Natural killer cell (primary cell): ENCODE data around the gene HK2. TPM values are rescaled to one million over a fixed set of nuclear protein-coding genes. Genes with fewer than 3 reads are reported as not detected.

Source experiments
- ATAC-seq, 3 donors: fragments of 150-1000 bp in 2 of 3; fragments of 200-7000 bp in 1 of 3; cut with Tn5 transposase; 1 replicate in 1 of 3; 2 replicates in 2 of 3; pipeline ENCODE4 v1.10.0; 2021; ENCODE audit warnings: mild to moderate bottlenecking in 2 of 3, moderate library complexity in 2 of 3
- DNase-seq, 2 donors: peaks; one replicate each; pipeline versions ENCODE4 v3.0.0 to v3.0.0-alpha.2; 2013 to 2021; ENCODE audit warnings: mixed read lengths in 1 of 2
- H3K27ac ChIP-seq: one replicate; pipeline ENCODE4 v1.5.1; 2013; ENCODE audit warnings: mild to moderate bottlenecking, low read length
- H3K27me3 ChIP-seq: one replicate; pipeline ENCODE4 v1.6.1; 2013; ENCODE audit warnings: low read length; ENCODE audit not compliant: control insufficient read depth, insufficient read depth
- H3K36me3 ChIP-seq: one replicate; pipeline ENCODE4 v1.6.1; 2013; ENCODE audit warnings: low read length; ENCODE audit not compliant: control insufficient read depth, insufficient read depth
- H3K4me1 ChIP-seq: one replicate; pipeline ENCODE4 v1.6.1; 2013; ENCODE audit warnings: low read length; ENCODE audit not compliant: control insufficient read depth, insufficient read depth
- H3K4me3 ChIP-seq: one replicate; pipeline ENCODE4 v1.5.1; 2013; ENCODE audit warnings: low read length
- H3K9me3 ChIP-seq: one replicate; pipeline ENCODE4 v1.6.1; 2013; ENCODE audit warnings: low read length; ENCODE audit not compliant: control insufficient read depth, insufficient read depth
- H3K27ac Mint-ChIP-seq, 2 donors: one replicate each; pipeline ENCODE4 v1.8.0; 2022; ENCODE audit warnings: mild to moderate bottlenecking in 2 of 2, mixed read lengths in 2 of 2, moderate library complexity in 1 of 2
- H3K27me3 Mint-ChIP-seq, 2 donors: one replicate each; pipeline ENCODE4 v1.8.0; 2022; ENCODE audit warnings: low read depth in 2 of 2, mixed read lengths in 2 of 2
- H3K36me3 Mint-ChIP-seq: one replicate; pipeline ENCODE4 v1.8.0; 2022; ENCODE audit warnings: mixed read lengths
- H3K4me1 Mint-ChIP-seq, 2 donors: one replicate each; pipeline ENCODE4 v1.8.0; 2022; ENCODE audit warnings: mixed read lengths in 2 of 2
- H3K4me3 Mint-ChIP-seq: one replicate; pipeline ENCODE4 v1.8.0; 2022; ENCODE audit warnings: mild to moderate bottlenecking, moderate library complexity, mixed read lengths
- H3K9me3 Mint-ChIP-seq, 2 donors: one replicate each; pipeline ENCODE4 v1.8.0; 2022; ENCODE audit warnings: mixed read lengths in 2 of 2
- WGBS: methylation state at CpG from one replicate; pipeline ENCODE4 v1.1.7; 2013; ENCODE audit warnings: missing lambda C conversion rate; ENCODE audit not compliant: insufficient coverage; 5-methylcytosine and 5-hydroxymethylcytosine counted together
- intact Hi-C: fragments of 100-400 bp; cut with micrococcal nuclease; formaldehyde crosslinking; loops from one replicate; pipeline ENCODE4 v1.14.2; 2022
- total RNA-seq, 4 donors: library from RNA; stranded (reverse); fragments of 120-200 nt in 1 of 4; gene quantifications; one replicate each; pipeline versions ENCODE4 v1.2.3 to v1.2.4, GENCODE V29; 2013 to 2022
- TF ChIP-seq, protein P1 (sequence below): fragments of 200-600 bp; IDR thresholded peaks from one replicate; pipeline ENCODE4 v1.8.0; 2022; ENCODE audit warnings: antibody characterized with exemption

HK2 gene
- total RNA-seq, 3 donors from 2014 or later (not counting 1 experiment from before 2014, with no cell fraction given) = 1.6 to 9.4 (median 3.5) TPM

DNA sequence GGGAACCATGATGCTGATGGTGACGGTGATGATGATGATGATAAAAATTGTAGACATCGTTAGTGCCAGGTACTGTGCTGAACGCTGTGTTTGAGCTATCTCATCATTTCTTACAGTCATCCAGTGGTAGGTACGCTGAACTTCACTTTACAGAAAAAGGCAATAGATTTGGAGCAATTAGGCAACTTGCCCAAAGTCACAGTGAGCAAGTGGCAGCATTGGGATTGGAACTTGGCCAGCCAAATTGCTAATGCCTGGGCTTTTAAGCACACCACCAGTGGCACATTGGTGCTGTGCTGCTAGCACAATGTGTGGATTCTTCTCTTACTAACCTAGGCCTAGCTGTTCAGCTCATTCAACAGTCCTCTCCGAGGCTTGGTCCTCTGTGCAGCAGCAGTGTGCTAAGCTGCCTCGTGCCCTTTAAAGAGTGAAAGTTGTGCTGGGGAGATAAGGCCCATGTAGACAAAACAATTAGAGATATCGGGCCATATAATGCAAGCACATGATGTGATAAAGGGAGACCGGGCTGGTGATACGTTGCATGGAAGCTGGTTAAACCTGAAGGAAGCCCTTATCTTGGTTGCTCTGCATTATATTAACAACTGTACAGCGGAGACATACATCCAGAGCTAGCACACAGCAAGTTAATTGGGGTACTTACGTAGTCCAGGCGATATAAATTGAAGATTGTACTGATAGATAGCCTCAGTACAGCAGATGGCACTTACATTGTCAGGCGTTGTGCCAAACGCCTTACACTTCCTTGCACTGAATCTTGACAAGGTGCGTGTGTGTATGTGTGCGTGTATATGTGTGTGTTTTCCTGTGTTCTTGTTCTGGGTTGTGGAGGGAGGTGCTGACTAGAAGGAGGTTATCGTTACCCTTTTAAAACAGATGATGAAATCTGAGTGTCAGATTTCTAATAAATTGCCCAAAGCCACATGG, 28.4 kb downstream of the HK2 start:
- no peak overlapping the region for H3K27ac ChIP-seq
- ATAC-seq = peak in 1 of 3 donors; percentile 73
- TF ChIP-seq, protein P1, sequence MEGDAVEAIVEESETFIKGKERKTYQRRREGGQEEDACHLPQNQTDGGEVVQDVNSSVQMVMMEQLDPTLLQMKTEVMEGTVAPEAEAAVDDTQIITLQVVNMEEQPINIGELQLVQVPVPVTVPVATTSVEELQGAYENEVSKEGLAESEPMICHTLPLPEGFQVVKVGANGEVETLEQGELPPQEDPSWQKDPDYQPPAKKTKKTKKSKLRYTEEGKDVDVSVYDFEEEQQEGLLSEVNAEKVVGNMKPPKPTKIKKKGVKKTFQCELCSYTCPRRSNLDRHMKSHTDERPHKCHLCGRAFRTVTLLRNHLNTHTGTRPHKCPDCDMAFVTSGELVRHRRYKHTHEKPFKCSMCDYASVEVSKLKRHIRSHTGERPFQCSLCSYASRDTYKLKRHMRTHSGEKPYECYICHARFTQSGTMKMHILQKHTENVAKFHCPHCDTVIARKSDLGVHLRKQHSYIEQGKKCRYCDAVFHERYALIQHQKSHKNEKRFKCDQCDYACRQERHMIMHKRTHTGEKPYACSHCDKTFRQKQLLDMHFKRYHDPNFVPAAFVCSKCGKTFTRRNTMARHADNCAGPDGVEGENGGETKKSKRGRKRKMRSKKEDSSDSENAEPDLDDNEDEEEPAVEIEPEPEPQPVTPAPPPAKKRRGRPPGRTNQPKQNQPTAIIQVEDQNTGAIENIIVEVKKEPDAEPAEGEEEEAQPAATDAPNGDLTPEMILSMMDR = no peak
- WGBS = 91% methylated on average over 17 of the region's 17 CpGs
- DNase-seq = no peak
- no peak overlapping the region for H3K4me3 ChIP-seq
- H3K4me1 Mint-ChIP-seq = peaks cover 0 to 4% of the 10 kb centered on the region in 2 donors
- H3K27ac Mint-ChIP-seq = no peak overlapping the region
- no peaks in the 10 kb centered on the region for H3K36me3 ChIP-seq
- no peaks in the 10 kb centered on the region for H3K9me3 Mint-ChIP-seq
- H3K36me3 Mint-ChIP-seq = no peaks in the 10 kb centered on the region
- H3K27me3 ChIP-seq = no peaks in the 10 kb centered on the region
- no peak overlapping the region for H3K4me3 Mint-ChIP-seq
- H3K4me1 ChIP-seq = no peaks in the 10 kb centered on the region
- intact Hi-C loops = no loop called here
- H3K27me3 Mint-ChIP-seq = no peaks in the 10 kb centered on the region
- H3K9me3 ChIP-seq = no peaks in the 10 kb centered on the region

DNA sequence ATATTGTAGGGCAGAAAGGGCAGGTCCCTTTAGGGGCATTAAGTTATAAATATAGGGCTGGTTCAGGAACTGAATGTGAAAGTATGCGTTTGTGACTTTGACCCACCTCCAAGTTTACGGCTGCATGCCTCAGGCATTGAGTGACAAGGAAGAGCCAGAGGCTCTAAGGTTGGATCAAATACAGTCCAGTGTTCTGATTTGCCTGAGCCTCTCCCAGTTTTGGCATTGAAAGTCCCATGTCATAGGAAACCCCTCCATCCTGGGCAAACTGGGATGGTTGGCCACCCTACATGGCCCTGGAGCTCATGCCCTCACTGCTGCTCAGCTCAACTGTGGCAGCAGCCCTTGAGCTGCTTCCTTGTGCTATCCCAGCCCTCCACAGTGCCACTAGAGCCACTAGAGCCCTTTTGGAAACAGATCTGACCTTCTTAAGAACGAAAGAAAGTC, 29.9 kb downstream of the HK2 start:
- no peaks in the 10 kb centered on the region for H3K4me1 ChIP-seq
- Mint-ChIP-seq H3K27ac (no peak overlapping the region), H3K36me3 (no peaks in the 10 kb centered on the region), H3K4me1 (no peaks in the 10 kb centered on the region), H3K4me3 (no peak overlapping the region), H3K9me3 (no peaks in the 10 kb centered on the region), H3K27me3 (no peaks in the 10 kb centered on the region)
- H3K36me3 ChIP-seq = no peaks in the 10 kb centered on the region
- intact Hi-C loops = no loop called here
- H3K4me3 ChIP-seq = no peak overlapping the region
- H3K27ac ChIP-seq = no peak overlapping the region
- no peaks in the 10 kb centered on the region for H3K27me3 ChIP-seq
- WGBS = 67% methylated on average over 3 of the region's 3 CpGs
- no peaks in the 10 kb centered on the region for H3K9me3 ChIP-seq
- no peak for DNase-seq
- ATAC-seq = no peak
- TF ChIP-seq, protein P1 = no peak

DNA sequence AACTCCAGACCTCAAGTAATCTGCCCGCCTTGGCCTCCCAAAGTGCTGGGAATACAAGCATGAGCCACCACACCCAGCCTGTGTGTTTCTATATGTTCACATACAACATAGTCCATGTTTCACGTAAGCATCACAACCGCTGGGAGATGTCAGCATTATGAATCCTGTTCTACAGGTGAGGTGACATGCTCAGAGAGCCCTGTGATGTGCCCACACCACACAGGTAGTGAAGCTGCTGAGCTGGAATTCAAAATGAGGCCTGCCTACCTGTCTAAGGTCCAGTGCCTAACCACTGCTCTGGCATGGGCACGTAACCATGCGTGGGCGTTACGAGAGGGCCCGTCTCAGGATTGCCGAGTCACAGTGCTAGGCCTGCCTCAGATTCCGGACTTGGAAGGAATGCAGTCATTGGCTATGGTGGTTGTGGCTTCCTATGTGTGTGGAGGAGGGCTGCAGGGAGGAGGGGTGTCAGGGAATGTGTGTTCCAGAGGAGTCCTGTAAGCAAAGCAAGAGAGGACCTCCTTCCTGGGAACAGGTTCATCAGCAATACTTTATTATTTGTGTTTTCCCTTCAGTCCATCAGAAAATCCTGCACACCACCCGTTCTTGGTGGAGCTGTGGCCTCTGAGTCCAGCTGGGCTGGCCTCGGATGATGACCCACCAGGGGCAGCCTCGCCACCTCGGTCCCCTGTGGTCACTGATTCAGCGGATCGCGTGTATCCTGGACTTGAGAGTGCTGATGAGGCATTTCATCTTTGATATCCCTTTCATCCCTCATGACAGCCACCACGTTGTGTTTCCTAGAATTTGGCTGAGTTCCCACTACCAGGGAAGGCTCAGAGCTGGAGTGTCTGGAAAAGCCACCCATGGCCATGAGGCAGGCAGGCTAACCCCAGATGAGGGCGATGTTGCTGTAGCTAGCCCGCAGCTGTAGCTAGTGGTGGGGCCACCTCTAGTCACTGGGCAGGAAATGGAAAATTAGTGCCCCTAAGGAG, 31.1 kb downstream of the HK2 start:
- no peaks in the 10 kb centered on the region for H3K36me3 ChIP-seq
- H3K27me3 ChIP-seq = no peaks in the 10 kb centered on the region
- intact Hi-C loops = no loop called here
- ATAC-seq (no peak), DNase-seq (no peak)
- no peaks in the 10 kb centered on the region for H3K9me3 Mint-ChIP-seq
- H3K27me3 Mint-ChIP-seq = no peaks in the 10 kb centered on the region
- H3K4me3 ChIP-seq = no peak overlapping the region
- H3K4me1 ChIP-seq = no peaks in the 10 kb centered on the region
- no peaks in the 10 kb centered on the region for H3K36me3 Mint-ChIP-seq
- no peak overlapping the region for H3K4me3 Mint-ChIP-seq
- H3K27ac ChIP-seq = no peak overlapping the region
- no peaks in the 10 kb centered on the region for H3K4me1 Mint-ChIP-seq
- 82% methylated on average over 20 of the region's 20 CpGs for WGBS
- no peaks in the 10 kb centered on the region for H3K9me3 ChIP-seq
- TF ChIP-seq, protein P1 = no peak
- H3K27ac Mint-ChIP-seq = no peak overlapping the region
